DND-41 (cell line): Measurements from ENCODE around the gene RNF220.

Experiments
- CTCF ChIP-seq: IDR thresholded peaks from 2 replicates; pipeline ENCODE4 v1.5.1; 2012; ENCODE audit warnings: borderline replicate concordance, low read length, moderate library complexity, mild to moderate bottlenecking; ENCODE audit not compliant: poor library complexity, severe bottlenecking; ENCODE audit errors: extremely low read depth
- EZH2 ChIP-seq: IDR thresholded peaks from 3 replicates; pipeline ENCODE4 v1.6.1; 2012; ENCODE audit warnings: borderline replicate concordance, low read depth, mild to moderate bottlenecking, moderate library complexity, low read length, inconsistent platforms; ENCODE audit not compliant: severe bottlenecking

- TF ChIP-seq CTCF, result no peak
- no peak for TF ChIP-seq EZH2
Measured at GRCh38 chr1:44696789-44697345, 291.8 kb downstream of the RNF220 start.
